CD4-positive, alpha-beta T cell treated with Interferon gamma for 1 hour (primary cell): ENCODE data around the gene ST3GAL3.

Experiments used
- DNase-seq: peaks from one replicate; pipeline ENCODE4 v3.0.0-alpha.2; 2020

Gene ST3GAL3

GRCh38 chr1:43931711-43932660 is 224.7 kb downstream of the ST3GAL3 start:
- no peak for DNase-seq

GRCh38 chr1:43932786-43933385 is 225.6 kb downstream of the ST3GAL3 start:
- DNase-seq: no peak

DNA sequence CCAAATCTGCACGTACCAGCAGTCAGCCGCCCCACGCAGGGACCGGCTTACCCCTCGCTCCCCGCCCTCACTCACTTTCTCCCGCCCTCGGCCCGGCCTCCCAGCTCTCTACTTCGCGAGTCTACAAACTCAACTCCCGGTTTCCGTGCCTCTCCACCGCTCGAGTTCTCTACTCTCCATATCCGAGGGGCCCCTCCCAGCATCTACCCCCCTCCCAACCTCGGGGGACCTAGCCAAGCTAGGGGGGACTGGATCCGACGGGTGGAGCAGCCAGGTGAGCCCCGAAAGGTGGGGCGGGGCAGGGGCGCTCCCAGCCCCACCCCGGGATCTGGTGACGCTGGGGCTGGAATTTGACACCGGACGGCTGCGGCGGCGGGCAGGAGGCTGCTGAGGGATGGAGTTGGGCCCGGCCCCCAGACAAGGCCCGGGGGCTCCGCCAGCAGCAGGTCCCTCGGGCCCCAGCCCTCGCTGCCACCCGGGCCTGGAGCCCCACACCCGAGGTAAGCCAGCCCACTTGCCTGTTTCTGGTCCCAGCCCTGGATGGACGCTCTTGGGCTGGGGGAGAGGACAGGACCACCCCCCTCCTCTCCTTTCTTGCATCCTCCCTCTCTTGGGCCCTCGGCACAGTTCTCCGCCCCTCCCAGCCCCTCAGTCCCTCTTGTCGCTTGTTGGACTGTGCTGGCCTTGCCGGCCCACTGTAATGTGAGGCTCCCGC is 226.2 kb downstream of the ST3GAL3 start, which contains the start of gene ARTN:
Gene ARTN, plus strand, starts transcription at position 416 of the 715 bp plus-strand sequence. CDS start 1,856 bp downstream, outside the sequence.
- DNase-seq: no peak

DNA sequence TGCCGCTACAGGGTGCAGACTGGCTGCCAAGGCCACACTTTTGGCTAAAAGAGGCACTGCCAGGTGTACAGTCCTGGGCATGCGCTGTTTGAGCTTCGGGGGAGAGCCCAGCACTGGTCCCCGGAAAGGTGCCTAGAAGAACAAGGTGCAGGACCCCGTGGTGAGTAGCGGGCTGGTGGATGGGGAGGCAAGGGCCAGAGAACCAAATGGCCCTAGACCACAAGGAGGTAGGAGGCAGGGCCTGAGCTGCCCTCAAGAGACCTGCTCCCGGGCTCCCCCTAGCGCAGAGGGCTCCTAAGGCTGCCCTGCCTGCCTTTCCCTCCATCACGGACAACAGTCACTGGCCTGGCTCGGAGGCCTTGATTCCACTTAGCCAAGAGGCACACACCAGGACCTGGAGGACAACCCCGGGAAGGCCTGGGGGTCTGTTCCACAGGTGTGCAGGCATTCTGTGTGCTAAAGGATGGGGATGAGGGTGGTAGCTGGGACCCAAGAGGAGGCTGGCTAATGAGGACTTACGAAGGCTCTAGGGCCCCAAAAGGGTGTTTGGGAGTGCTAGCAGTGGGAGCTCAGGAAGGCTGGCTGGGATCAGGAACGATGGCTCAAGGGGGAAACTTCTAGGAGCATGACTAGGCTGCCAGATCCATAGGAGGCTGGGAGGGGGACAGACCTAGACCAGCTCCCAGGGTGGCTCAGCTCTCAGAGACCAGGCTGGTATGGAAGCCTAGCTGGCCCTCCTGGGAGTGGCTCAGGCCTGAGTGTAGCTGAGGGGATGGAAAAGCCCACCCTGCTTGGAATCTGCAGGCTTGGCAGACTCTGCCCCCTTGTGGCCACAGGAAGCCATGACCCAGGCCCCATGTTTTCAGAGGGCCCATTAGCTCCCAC is 227.0 kb downstream of the ST3GAL3 start:
- DNase-seq: peak; percentile 51

DNA sequence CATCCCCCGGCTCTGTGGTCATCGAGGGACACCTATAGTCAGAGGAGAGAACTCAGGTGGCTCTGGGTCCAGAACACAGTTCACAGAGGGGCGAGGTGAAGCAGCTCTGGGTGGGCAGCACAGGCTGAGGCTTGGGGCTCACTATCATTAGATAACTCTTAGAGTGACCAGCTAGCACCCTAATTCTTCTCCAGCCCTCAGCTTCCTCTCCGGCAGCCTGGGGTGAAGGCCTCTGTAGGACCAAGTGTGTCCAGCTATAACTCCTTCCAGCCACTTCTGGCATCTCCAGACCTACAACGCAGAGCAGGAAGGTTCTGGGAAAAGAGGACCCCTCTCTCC is 227.6 kb downstream of the ST3GAL3 start:
- DNase-seq: no peak

DNA sequence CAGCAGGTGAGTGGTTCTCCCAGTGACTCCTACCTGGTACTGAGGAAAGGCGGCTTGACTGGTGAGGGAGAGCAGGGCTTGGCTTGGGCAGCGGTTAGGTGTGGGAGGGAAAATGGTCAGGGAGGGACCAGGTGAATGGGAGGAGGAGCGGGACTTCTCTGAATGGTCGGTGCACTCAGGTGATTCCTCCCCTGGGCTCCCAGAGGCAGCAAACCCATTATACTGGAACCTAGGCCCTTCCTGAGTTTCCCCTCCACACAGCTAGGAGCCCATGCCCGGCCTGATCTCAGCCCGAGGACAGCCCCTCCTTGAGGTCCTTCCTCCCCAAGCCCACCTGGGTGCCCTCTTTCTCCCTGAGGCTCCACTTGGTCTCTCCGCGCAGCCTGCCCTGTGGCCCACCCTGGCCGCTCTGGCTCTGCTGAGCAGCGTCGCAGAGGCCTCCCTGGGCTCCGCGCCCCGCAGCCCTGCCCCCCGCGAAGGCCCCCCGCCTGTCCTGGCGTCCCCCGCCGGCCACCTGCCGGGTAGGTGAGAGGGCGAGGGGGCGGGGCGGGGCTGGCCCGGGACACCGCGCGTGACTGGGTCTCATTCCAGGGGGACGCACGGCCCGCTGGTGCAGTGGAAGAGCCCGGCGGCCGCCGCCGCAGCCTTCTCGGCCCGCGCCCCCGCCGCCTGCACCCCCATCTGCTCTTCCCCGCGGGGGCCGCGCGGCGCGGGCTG is 228.5 kb downstream of the ST3GAL3 start:
- no peak for DNase-seq

DNA sequence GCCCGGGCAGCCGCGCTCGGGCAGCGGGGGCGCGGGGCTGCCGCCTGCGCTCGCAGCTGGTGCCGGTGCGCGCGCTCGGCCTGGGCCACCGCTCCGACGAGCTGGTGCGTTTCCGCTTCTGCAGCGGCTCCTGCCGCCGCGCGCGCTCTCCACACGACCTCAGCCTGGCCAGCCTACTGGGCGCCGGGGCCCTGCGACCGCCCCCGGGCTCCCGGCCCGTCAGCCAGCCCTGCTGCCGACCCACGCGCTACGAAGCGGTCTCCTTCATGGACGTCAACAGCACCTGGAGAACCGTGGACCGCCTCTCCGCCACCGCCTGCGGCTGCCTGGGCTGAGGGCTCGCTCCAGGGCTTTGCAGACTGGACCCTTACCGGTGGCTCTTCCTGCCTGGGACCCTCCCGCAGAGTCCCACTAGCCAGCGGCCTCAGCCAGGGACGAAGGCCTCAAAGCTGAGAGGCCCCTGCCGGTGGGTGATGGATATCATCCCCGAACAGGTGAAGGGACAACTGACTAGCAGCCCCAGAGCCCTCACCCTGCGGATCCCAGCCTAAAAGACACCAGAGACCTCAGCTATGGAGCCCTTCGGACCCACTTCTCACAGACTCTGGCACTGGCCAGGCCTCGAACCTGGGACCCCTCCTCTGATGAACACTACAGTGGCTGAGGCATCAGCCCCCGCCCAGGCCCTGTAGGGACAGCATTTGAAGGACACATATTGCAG is 229.3 kb downstream of the ST3GAL3 start:
- peak; percentile 17 for DNase-seq

DNA sequence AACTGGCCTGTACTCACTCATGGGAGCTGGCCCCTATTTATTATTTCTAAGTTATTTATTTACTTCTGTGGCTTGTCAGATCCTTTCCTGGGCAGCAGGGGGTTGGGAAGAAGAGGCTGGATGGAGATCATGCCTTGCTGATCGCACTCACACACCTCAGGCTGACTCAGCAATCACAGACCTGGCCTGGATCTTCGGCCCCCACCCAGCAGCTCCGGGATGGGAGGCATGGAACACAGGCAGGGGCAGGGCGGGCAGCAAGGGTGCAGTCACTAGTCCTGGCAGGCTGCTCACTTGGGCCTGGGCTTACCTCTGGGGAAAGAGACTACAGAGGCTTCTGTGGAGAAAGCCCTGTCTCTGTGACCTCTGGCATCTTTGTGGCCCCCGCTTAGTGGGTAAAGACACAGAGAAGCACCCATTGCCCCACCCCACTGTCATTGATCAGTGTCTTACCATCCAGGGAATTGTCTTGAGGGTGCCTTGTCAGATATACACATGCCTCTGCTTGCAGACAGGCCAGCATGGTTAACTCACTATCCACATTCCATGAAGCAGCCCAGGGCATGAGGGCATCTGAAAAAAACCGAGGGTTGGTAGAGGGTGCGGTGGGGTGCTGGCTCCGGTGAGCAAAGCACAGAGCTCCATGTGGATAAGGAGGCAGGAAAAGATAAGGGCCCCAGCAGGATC is 230.0 kb downstream of the ST3GAL3 start:
- no peak for DNase-seq

DNA sequence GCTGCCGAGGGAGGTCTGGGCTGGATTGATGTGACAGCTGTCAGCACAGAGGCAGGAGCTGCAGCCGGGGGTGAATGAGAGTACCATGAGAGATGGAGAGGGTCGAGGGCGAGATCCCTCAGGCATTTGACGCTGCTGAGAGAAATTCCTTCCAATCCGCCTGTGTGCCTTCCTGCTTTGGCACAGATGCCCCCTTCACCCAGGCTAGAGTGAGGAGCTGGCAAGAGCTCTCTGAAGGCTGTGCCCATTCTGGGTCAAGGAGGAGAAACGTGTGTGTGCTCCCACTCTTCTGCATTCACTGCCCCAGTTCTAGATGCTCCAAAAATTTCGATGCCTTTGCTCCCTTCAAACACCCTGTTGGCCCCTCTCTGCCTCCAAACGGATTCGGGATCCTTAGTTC is 231.0 kb downstream of the ST3GAL3 start:
- DNase-seq: no peak

DNA sequence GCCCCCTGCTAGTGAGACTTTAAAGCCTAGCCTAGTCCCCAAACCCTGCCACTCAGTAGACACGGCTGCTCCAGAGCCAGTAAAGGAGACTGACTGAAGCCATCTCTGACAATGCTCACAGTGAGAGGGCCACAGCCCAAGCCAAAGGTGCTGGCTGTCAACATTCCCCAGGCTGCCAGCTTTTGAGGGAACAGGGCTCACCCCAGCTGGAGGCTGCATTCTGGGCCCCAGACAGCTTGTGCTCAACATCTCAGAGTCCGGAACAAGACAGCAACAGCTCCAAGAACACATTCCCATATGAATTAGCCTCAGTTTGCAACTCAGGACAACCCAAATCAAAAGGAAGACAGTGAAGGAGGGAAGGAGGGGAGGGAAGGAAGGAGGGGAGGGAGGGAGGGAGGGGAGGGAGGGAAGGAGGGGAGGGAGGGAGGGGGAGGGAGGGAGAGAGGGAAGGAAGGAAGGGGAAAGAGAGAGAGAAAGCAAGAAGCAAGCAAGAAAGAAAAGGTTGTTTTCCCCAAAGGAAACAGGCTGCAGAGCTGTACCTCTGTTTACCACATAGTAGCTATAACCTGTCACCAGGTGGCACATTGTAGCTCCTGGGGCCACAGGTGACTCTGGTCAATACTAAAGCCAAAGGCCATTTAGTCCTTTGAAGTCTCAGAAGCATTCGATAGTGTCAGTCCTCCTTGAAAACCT is 231.7 kb downstream of the ST3GAL3 start:
- DNase-seq: no peak

DNA sequence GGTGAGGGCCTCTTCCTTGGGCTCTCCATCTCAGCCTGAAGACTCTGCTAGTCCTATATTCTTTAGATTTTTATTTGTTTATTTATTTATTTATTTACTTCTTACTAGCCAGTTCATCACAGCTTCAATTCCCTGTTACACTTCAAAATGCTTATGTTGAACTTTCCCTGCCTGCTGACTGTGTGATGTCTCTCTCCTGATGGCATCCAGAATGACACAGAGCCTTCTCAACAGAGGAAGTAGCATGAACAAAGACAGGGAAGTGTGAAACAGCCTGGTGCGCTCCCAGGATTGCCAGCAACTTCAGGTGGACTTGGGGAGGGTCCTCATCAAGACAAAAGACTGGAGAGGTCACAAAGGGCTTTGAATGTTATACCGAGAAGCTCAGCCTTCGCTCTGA is 235.1 kb downstream of the ST3GAL3 start:
- DNase-seq: no peak

DNA sequence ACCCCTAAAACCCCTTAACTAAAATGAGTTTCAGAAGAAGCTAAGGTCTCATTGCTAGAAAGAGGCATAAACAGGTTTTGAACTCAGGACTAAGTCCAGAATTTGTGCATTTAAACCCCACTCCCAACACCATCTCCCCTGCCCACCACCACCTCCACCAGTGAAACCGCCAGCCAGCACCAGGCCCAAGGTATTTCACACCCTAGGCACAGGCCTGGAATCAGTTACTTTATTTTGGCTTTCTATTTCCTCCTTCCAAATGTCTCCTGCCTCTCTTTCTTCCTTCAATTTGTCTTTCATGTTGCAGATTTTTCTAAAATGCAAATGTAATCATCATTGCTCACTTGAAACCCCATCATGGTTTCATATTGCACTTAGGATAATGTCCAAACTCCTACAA is 237.5 kb downstream of the ST3GAL3 start:
- DNase-seq: no peak

GRCh38 chr1:43945674-43946235 is 238.4 kb downstream of the ST3GAL3 start:
- DNase-seq: no peak

GRCh38 chr1:43946236-43947060 is 239.1 kb downstream of the ST3GAL3 start, which contains the start of gene IPO13:
TSS of gene IPO13 (plus strand) at chr1:43946950. CDS start at chr1:43947601, 651 bp downstream.
- peak; percentile 93 for DNase-seq

DNA sequence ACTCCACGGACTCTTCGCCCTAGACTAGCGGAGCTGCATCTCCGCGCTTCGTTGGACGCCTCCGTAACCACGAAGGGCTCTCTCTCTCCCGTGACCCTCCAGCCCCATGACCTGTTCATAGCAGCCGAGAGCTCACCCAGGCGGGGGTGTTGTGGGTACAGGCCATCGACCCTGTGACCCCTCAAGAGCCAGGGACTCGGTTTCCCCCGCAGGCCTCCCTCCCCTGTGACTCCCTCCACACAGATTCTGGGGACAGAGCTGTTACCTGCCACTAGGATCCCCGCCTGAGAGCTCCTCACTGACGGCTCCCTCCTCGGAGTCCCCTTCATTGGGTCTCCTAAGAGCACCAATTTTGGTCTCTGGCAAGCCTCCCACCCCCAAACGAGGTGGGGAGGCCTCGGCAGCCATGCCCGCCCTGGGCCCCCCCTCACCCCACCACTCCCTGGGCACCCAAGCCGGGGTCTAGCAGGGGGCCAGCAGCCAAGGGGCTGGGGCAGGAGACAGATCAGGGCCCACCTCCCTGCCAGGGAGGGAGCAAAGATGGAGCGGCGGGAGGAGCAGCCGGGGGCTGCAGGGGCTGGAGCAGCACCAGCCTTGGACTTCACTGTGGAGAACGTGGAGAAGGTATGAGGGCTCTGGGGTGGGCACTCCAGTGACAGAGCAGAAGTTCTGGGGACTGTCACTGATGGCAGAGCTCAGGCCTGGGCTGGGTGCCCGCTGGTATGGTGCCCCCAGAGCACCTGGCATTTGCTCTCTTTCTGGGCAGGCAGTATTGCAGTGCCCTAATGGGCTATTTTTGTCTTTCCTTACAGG is 239.9 kb downstream of the ST3GAL3 start:
- no peak for DNase-seq

GRCh38 chr1:43947874-43948437 is 240.6 kb downstream of the ST3GAL3 start:
- no peak for DNase-seq

DNA sequence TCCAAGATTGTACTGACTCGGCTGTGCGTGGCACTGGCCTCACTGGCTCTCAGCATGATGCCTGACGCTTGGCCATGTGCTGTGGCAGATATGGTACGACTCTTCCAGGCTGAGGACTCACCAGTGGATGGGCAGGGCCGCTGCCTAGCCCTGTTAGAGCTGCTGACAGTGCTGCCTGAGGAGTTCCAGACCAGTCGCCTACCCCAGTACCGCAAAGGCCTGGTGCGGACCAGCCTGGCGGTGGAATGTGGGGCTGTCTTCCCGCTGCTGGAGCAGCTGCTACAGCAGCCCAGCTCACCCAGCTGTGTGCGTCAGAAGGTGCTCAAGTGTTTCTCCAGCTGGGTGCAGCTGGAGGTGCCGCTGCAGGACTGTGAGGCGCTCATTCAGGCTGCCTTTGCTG is 242.3 kb downstream of the ST3GAL3 start:
- no peak for DNase-seq
